Trophoblast cell (in vitro differentiated cells and primary cell): Measurements from ENCODE around the gene YY1AP1.
"Not testable (repeated sequence)": the region's sequence is repeated elsewhere in the genome, so short reads cannot be mapped to it uniquely, and the experiment has no call there.

Source experiments
- DNase-seq, 2 donors: peaks; one replicate each; pipeline ENCODE4 v3.0.0-alpha.2; 2016
- H2AFZ ChIP-seq: 2 replicates; pipeline ENCODE4 v1.6.1; 2013; ENCODE audit warnings: low read length, moderate library complexity, mild to moderate bottlenecking; ENCODE audit not compliant: insufficient read depth, poor library complexity
- H2AK5ac ChIP-seq: 2 replicates; pipeline ENCODE4 v1.6.1; 2013; ENCODE audit warnings: mild to moderate bottlenecking, low read length
- H2BK120ac ChIP-seq: 2 replicates; pipeline ENCODE4 v1.6.1; 2013; ENCODE audit warnings: low read length, mild to moderate bottlenecking, moderate library complexity; ENCODE audit not compliant: insufficient read depth, poor library complexity
- H2BK12ac ChIP-seq: 2 replicates; pipeline ENCODE4 v1.6.1; 2013; ENCODE audit warnings: mild to moderate bottlenecking, low read length, moderate library complexity
- H2BK5ac ChIP-seq: 2 replicates; pipeline ENCODE4 v1.6.1; 2013; ENCODE audit warnings: low read length, low read depth, moderate library complexity, mild to moderate bottlenecking; ENCODE audit not compliant: poor library complexity
- H3K14ac ChIP-seq: 2 replicates; pipeline ENCODE4 v1.6.1; 2013; ENCODE audit warnings: mild to moderate bottlenecking, low read length
- H3K18ac ChIP-seq: 2 replicates; pipeline ENCODE4 v1.6.1; 2013; ENCODE audit warnings: mild to moderate bottlenecking, low read length
- H3K23ac ChIP-seq: 2 replicates; pipeline ENCODE4 v1.6.1; 2013; ENCODE audit warnings: low read length
- H3K27ac ChIP-seq: 2 replicates; pipeline ENCODE4 v1.5.1; 2013; ENCODE audit warnings: low read depth, mild to moderate bottlenecking, inconsistent platforms, low read length, moderate library complexity
- H3K27me3 ChIP-seq: 2 replicates; pipeline ENCODE4 v1.6.1; 2013; ENCODE audit warnings: inconsistent platforms, mild to moderate bottlenecking, low read length, moderate library complexity; ENCODE audit not compliant: insufficient read depth
- H3K36me3 ChIP-seq, 2 experiments: 1 replicate in 1 of 2; 2 replicates in 1 of 2; pipeline ENCODE4 v1.6.1; 2013; ENCODE audit warnings: low read length in 2 of 2, mild to moderate bottlenecking in 2 of 2, moderate library complexity in 1 of 2; ENCODE audit not compliant: insufficient read depth in 2 of 2, control insufficient read depth in 1 of 2
- H3K4ac ChIP-seq: 2 replicates; pipeline ENCODE4 v1.6.1; 2013; ENCODE audit warnings: low read depth, mild to moderate bottlenecking, low read length, moderate library complexity
- H3K4me1 ChIP-seq, 2 experiments: 1 replicate in 1 of 2; 2 replicates in 1 of 2; pipeline ENCODE4 v1.6.1; 2013; ENCODE audit warnings: low read length in 2 of 2, mild to moderate bottlenecking in 2 of 2, moderate library complexity in 1 of 2; ENCODE audit not compliant: insufficient read depth in 2 of 2, control insufficient read depth in 1 of 2
- H3K4me2 ChIP-seq: 2 replicates; pipeline ENCODE4 v1.6.1; 2013; ENCODE audit warnings: inconsistent platforms, mild to moderate bottlenecking, low read length, moderate library complexity
- H3K4me3 ChIP-seq: 2 replicates; pipeline ENCODE4 v1.5.1; 2013; ENCODE audit warnings: mild to moderate bottlenecking, low read depth, low read length, inconsistent platforms
- H3K79me1 ChIP-seq: one replicate; pipeline ENCODE4 v1.6.1; 2013; ENCODE audit warnings: low read length
- H3K79me2 ChIP-seq: 2 replicates; pipeline ENCODE4 v1.6.1; 2013; ENCODE audit warnings: low read length, mild to moderate bottlenecking; ENCODE audit not compliant: control insufficient read depth, insufficient read depth, poor library complexity
- H3K9ac ChIP-seq: 2 replicates; pipeline ENCODE4 v1.6.1; 2013; ENCODE audit warnings: mild to moderate bottlenecking, low read length
- H3K9me3 ChIP-seq: 2 replicates; pipeline ENCODE4 v1.6.1; 2013; ENCODE audit warnings: low read depth, mild to moderate bottlenecking, control low read depth, inconsistent platforms, low read length; ENCODE audit not compliant: insufficient read depth
- H4K12ac ChIP-seq: 2 replicates; pipeline ENCODE4 v1.6.1; 2013; ENCODE audit warnings: low read depth, mild to moderate bottlenecking, low read length, moderate library complexity
- H4K8ac ChIP-seq: 2 replicates; pipeline ENCODE4 v1.6.1; 2013; ENCODE audit warnings: low read depth, mild to moderate bottlenecking, low read length, moderate library complexity
- H4K91ac ChIP-seq: one replicate; pipeline ENCODE4 v1.6.1; 2013; ENCODE audit warnings: low read depth, mild to moderate bottlenecking, low read length, moderate library complexity
- WGBS: extraction: QIAGEN DNeasy Blood & Tissue Kit; methylation state at CpG from one replicate; pipeline ENCODE4 v1.1.7; 2013; ENCODE audit warnings: missing lambda C conversion rate; ENCODE audit not compliant: insufficient read length, insufficient coverage; ENCODE audit errors: extremely low coverage; 5-methylcytosine and 5-hydroxymethylcytosine counted together

YY1AP1 gene

GRCh38 chr1:155643230-155643629 is 45.3 kb downstream of the YY1AP1 start:
- H3K79me2 ChIP-seq = no peaks in the 10 kb centered on the region
- no peak overlapping the region for H2AFZ ChIP-seq
- no peak overlapping the region for H4K91ac ChIP-seq
- no peaks in the 10 kb centered on the region for H3K79me1 ChIP-seq
- H2BK120ac ChIP-seq = no peak overlapping the region
- no peak overlapping the region for H3K9ac ChIP-seq
- no peak overlapping the region for H4K8ac ChIP-seq
- no peak overlapping the region for H3K27ac ChIP-seq
- H3K23ac ChIP-seq = no peak overlapping the region
- DNase-seq = no peak
- H3K36me3 ChIP-seq = no peaks in the 10 kb centered on the region
- H3K4me2 ChIP-seq = no peak overlapping the region
- no peak overlapping the region for H2BK5ac ChIP-seq
- no peak overlapping the region for H2AK5ac ChIP-seq
- H2BK12ac ChIP-seq = no peak overlapping the region
- H3K4ac ChIP-seq = no peak overlapping the region
- no peak overlapping the region for H4K12ac ChIP-seq
- no peak overlapping the region for H3K4me3 ChIP-seq
- H3K27me3 ChIP-seq = no peaks in the 10 kb centered on the region
- no peak overlapping the region for H3K18ac ChIP-seq
- H3K4me1 ChIP-seq = peaks cover 0 to 1% of the 10 kb centered on the region in 2 experiments
- H3K14ac ChIP-seq = no peak overlapping the region
- WGBS = no CpG with 5 or more reads among the region's 3 CpGs
- H3K9me3 ChIP-seq = peaks cover 4% of the 10 kb centered on the region

DNA sequence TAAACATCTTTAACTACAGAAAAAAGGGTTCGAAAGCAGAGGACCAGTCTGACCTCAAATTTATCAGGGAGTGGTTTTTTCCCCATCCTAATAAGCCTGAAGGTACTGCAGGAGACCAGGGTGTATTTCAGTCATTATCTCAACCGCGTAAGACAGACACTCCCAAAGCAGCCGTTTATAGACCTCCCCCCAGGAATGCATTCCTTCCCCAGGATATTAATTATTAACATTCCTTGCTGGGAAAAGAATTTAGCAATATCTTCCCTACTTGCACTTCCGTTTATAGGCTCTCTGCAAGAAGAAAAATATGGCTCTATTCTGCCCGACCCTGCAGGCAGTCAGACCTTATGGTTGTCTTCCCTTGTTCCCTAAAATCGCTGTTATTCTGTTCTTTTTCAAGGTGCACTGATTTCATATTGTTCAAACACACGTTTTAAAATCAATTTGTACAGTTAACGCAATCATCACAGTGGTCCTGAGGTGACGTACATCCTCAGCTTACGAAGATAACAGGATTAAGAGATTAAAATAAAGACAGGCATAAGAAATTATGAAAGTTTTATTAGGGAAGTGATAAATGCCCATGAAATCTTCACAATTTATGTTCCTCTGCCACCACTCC is 45.9 kb downstream of the YY1AP1 start:
- not testable (repeated sequence) for H4K8ac ChIP-seq, H4K91ac ChIP-seq, H3K4me2 ChIP-seq, H2AFZ ChIP-seq, H4K12ac ChIP-seq, H2BK5ac ChIP-seq, H2BK12ac ChIP-seq, H2AK5ac ChIP-seq, H3K27me3 ChIP-seq, H3K27ac ChIP-seq, H3K4me3 ChIP-seq, H3K18ac ChIP-seq, H3K9ac ChIP-seq, H3K4me1 ChIP-seq, H3K4ac ChIP-seq, H3K23ac ChIP-seq, H3K9me3 ChIP-seq, H2BK120ac ChIP-seq, H3K14ac ChIP-seq, H3K79me2 ChIP-seq, H3K36me3 ChIP-seq, H3K79me1 ChIP-seq
- WGBS = no CpG with 5 or more reads among the region's 11 CpGs
- DNase-seq = peak in 1 of 2 donors; percentile 25

GRCh38 chr1:155640367-155640766 is 48.2 kb downstream of the YY1AP1 start:
- Histone ChIP-seq H3K14ac (no peak overlapping the region), H2BK12ac (no peak overlapping the region), H3K27ac (no peak overlapping the region), H2BK120ac (no peak overlapping the region), H3K27me3 (no peaks in the 10 kb centered on the region), H2AFZ (no peak overlapping the region), H3K79me2 (no peaks in the 10 kb centered on the region), H2AK5ac (no peak overlapping the region), H4K12ac (no peak overlapping the region), H3K36me3 (no peaks in the 10 kb centered on the region), H3K4me1 (no peaks in the 10 kb centered on the region), H4K91ac (no peak overlapping the region), H2BK5ac (no peak overlapping the region), H3K4me2 (no peak overlapping the region), H3K4me3 (no peak overlapping the region), H4K8ac (no peak overlapping the region), H3K9me3 (peaks cover 4% of the 10 kb centered on the region), H3K18ac (no peak overlapping the region), H3K4ac (no peak overlapping the region), H3K9ac (no peak overlapping the region), H3K79me1 (no peaks in the 10 kb centered on the region), H3K23ac (no peak overlapping the region)
- no peak for DNase-seq

- Histone ChIP-seq H3K4me3 (no peak overlapping the region), H4K91ac (peak overlapping the region; percentile 6), H3K27me3 (no peaks in the 10 kb centered on the region), H3K14ac (no peak overlapping the region), H3K9ac (peak overlapping the region; percentile 22), H2AFZ (no peak overlapping the region), H2AK5ac (no peak overlapping the region), H3K4me2 (no peak overlapping the region), H4K8ac (no peak overlapping the region), H3K79me1 (no peaks in the 10 kb centered on the region), H2BK12ac (no peak overlapping the region), H3K27ac (no peak overlapping the region), H4K12ac (no peak overlapping the region), H3K36me3 (no peaks in the 10 kb centered on the region), H3K23ac (no peak overlapping the region), H2BK120ac (no peak overlapping the region), H3K4me1 (no peaks in the 10 kb centered on the region), H3K4ac (no peak overlapping the region), H2BK5ac (no peak overlapping the region), H3K9me3 (no peaks in the 10 kb centered on the region), H3K79me2 (no peaks in the 10 kb centered on the region), H3K18ac (no peak overlapping the region)
- WGBS = no CpG with 5 or more reads among the region's 11 CpGs
- DNase-seq = no peak
Measured at GRCh38 chr1:155636397-155637153, 52.0 kb downstream of the YY1AP1 start.
